Heart left ventricle (tissue), 16 donors: ENCODE measurements around the gene IPP. TPM values are rescaled to one million over a fixed set of nuclear protein-coding genes. Genes with fewer than 3 reads are reported as not detected.

Source experiments
- ATAC-seq, 4 donors: fragments of 200-7000 bp; cut with Tn5 transposase; one replicate each; pipeline ENCODE4 v1.9.1; 2020 to 2022; ENCODE audit warnings: moderate library complexity in 4 of 4, mild to moderate bottlenecking in 3 of 4, moderate number of reproducible peaks in 1 of 4
- DNase-seq, 5 donors: peaks; one replicate each; pipeline ENCODE4 v3.0.0-alpha.2; 2020
- H3K27ac ChIP-seq, 12 donors: fragments of 200-600 bp; sonication (generic) in 4 of 12; one replicate each; pipeline versions ENCODE4 v1.5.0 to v1.8.0; 2016 to 2022; ENCODE audit warnings: mild to moderate bottlenecking in 2 of 12
- H3K27me3 ChIP-seq, 9 donors: fragments of 200-600 bp; sonication (generic) in 2 of 9; one replicate each; pipeline versions ENCODE4 v1.5.1 to v1.8.0; 2016 to 2022; ENCODE audit warnings: mild to moderate bottlenecking in 3 of 9
- H3K36me3 ChIP-seq, 9 donors: fragments of 200-600 bp; sonication (generic) in 2 of 9; one replicate each; pipeline versions ENCODE4 v1.5.0 to v1.8.0; 2018 to 2022; ENCODE audit warnings: mild to moderate bottlenecking in 2 of 9
- H3K4me1 ChIP-seq, 12 donors: fragments of 200-600 bp; sonication (generic) in 4 of 12; one replicate each; pipeline versions ENCODE4 v1.5.0 to v1.8.0; 2016 to 2022; ENCODE audit warnings: mild to moderate bottlenecking in 3 of 12
- H3K4me3 ChIP-seq, 12 donors: fragments of 200-600 bp; sonication (generic) in 4 of 12; one replicate each; pipeline versions ENCODE4 v1.5.0 to v1.8.0; 2017 to 2022; ENCODE audit warnings: mild to moderate bottlenecking in 9 of 12, moderate library complexity in 4 of 12
- H3K9me3 ChIP-seq, 12 donors: fragments of 200-600 bp; sonication (generic) in 4 of 12; one replicate each; pipeline versions ENCODE4 v1.5.0 to v1.8.0; 2016 to 2022; ENCODE audit warnings: mild to moderate bottlenecking in 1 of 12
- CTCF ChIP-seq, 12 donors: fragments of 200-600 bp; sonication (generic) in 4 of 12; IDR thresholded peaks; one replicate each; pipeline versions ENCODE4 v1.5.0 to v1.8.0; 2018 to 2022; ENCODE audit warnings: antibody characterized with exemption in 12 of 12, mild to moderate bottlenecking in 5 of 12
- POLR2A ChIP-seq, 2 donors: fragments of 450-650 bp; IDR thresholded peaks; one replicate each; pipeline ENCODE4 v1.6.1; 2017; ENCODE audit warnings: antibody characterized with exemption in 2 of 2, mild to moderate bottlenecking in 2 of 2, moderate library complexity in 2 of 2
- WGBS, 4 donors: extraction: QIAGEN DNeasy Blood & Tissue Kit in 2 of 4; methylation state at CpG; one replicate each; pipeline versions ENCODE4 v1.1.5 to v1.1.7; 2013 to 2018; 5-methylcytosine and 5-hydroxymethylcytosine counted together
- intact Hi-C, 10 donors: fragments of 100-400 bp; cut with DNase I; formaldehyde crosslinking; loops; one replicate each; pipeline versions ENCODE4 v1.11.1 to v1.14.2; 2022
- polyA plus RNA-seq, 2 donors: library from polyadenylated mRNA; stranded (reverse); fragments of 200-250 nt; gene quantifications; one replicate each; pipeline ENCODE4 v1.2.3, GENCODE V29; 2013
- total RNA-seq, 9 donors: library from RNA; depleted of rRNA in 2 of 9; stranded (reverse); fragments of >200 nt in 2 of 9; fragmentation: NEBNext Ultra II Directional in 3 of 9; extraction: Animal tissue kit (Norgen Biotek cat#: 25700) in 3 of 9; gene quantifications; one replicate each; pipeline versions ENCODE4 v1.1.0 to v1.2.4, GENCODE V29; 2016 to 2023
- donor health status: ischemic (EF 13 %, LVEDD 7.1; RV severe dilation, severe dysfunction).
- donor health status: healthy with polysubstance abuse.
- donor health status: DM: no; HTN: yes; CAD: no.
- donor health status: DM: no; HTN: no; CAD: no.
- donor health status: ischemic (EF 25% LVEDD 6.9; RV normal size, moderate dysfunction).
- donor health status: ischemic (EF 25% LVEDD 5.7; RV mildly dilated, moderate dysfunction).
- donor health status: healthy.
- donor health status: DM: yes; HTN: yes; CAD: no.
- donor health status: ischemic (EF 35%, LVEDD 5.7; RV mildly dilated, moderate dysfunction).
- donor health status: nonischemic (EF 11% LVEDD 7.7; RV severe dilation, severe dysfunction).
- donor health status: DM: yes; HTN: yes; CAD: no.
- donor health status: PGD.
- donor health status: ischemic (EF 29% LVEDD 5.4; RV normal size, mild dysfunction).
- donor health status: nonischemic (EF 23%, LVEDD 6.1; RV moderate dilation, normal function).

IPP gene
- total and polyA plus RNA-seq, 11 donors = 3.6 to 24.7 (median 9.9) TPM

DNA sequence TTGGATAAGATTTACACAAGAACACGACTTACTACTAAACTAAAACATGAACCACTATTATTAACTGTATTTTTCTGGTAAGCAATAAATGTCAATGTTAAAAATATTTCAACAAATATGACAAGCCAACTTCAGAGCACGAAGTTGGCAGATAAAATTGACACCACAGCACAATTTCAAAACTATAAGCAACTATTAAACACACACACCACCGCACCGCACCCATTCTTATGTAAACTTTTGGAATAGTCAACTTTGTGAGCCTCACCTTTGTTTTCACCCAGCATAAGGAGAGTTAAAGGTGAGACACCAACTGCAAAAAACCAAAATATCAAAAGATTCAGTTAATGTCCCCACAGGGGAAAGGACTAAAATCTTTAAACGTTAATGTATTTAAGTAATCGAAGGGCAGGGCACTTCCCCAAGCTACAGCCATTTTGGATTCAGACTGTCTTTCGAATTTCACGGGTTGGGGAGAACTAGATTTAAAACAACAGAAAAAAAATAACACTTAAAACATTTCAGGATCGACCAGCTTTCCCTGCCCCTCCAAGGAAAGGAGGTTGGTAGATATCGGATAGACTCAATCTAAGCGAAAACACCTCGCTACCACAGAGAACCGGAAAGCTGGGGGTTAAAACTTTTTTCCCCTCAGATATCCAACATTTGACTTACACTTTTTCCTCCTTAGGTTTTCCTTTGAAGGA lies 65.0 kb downstream of the IPP start:
- Histone ChIP-seq H3K4me3 (peak overlapping the region; percentile 75 to 99 (median 93)), H3K27ac (peak overlapping the region; percentile 84 to 99 (median 95)), H3K27me3 (no peaks in the 10 kb centered on the region), H3K36me3 (peaks cover 0 to 11% (median 0%) of the 10 kb centered on the region in 9 donors), H3K4me1 (peaks cover 9 to 65% (median 51%) of the 10 kb centered on the region in 12 donors), H3K9me3 (no peaks in the 10 kb centered on the region)
- intact Hi-C loops = loop anchor here in 8 of 10 donors (2.0 to 10.0 kb wide), 10 partner anchors 38 to 447 kb away; partner anchors contain the start of genes NASP (in 6 of the 8), PRDX1 (in 3 of the 8), IPP (in 2 of the 8) and MAST2 (in 2 of the 8)
- WGBS, 4 donors = 0 to 1% (median 1%) methylated on average over 13 of the region's 13 CpGs
- no peak for TF ChIP-seq CTCF (IDR thresholded peaks at IDR 0.05)
- no peak for TF ChIP-seq POLR2A (IDR thresholded peaks at IDR 0.05)
- DNase-seq = no peak
- ATAC-seq = no peak

DNA sequence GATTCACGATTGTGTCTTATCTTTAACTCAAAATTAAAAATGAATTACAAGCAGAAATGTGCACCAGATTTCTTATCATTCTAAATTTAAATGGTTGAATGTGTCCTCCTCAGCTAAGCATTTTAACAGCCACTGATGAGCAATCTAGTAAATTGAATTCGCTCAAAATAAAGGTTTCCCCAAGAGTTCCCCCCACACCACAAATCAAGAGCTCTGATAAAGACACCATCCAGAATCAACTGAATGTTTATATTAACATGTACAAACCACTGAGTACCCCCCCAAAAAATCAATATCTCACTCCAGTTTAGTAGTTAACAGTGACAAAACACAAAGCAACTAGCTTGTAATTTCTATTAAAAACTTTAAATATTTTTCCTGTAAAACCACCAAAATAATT lies 66.1 kb downstream of the IPP start:
- Histone ChIP-seq H3K27ac (no peak overlapping the region), H3K36me3 (peaks cover 0 to under 1% (median 0%) of the 10 kb centered on the region in 9 donors), H3K4me1 (peaks cover 9 to 71% (median 58%) of the 10 kb centered on the region in 12 donors), H3K27me3 (no peaks in the 10 kb centered on the region), H3K4me3 (peak overlapping the region in 9 of 12 donors; percentile 75 to 99 (median 92)), H3K9me3 (no peaks in the 10 kb centered on the region)
- intact Hi-C loops = loop anchor here in 5 of 10 donors (10.0 kb wide), 2 partner anchors 100 to 160 kb away; partner anchors contain the start of genes NASP (in 3 of the 5) and PRDX1 (in 2 of the 5)
- TF ChIP-seq CTCF (IDR thresholded peaks at IDR 0.05) = no peak
- TF ChIP-seq POLR2A (IDR thresholded peaks at IDR 0.05) = no peak
- ATAC-seq (no peak), DNase-seq (no peak)
- 31 to 46% (median 38%) methylated on average over 2 of the region's 2 CpGs for WGBS, 4 donors

DNA sequence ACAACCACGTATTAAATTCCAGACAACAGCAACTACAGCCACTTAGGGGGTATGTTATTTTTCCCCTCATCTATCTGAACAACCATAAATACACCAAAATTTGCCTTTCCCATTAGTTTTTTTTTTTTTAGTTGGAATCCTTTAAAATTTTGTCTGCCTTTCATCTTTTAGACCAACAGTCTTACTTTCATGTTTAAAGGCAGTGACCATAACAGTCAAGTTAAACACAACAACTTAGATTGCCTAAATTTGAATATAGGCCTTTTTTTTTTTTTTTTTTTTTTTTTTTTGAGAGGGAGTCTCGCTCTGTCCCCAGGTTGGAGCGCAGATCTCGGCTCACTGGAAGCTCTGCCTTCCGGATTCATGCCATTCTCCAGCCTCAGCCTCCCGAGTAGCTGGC lies 67.5 kb downstream of the IPP start:
- no peak for DNase-seq
- Histone ChIP-seq H3K36me3 (no peaks in the 10 kb centered on the region), H3K27ac (no peak overlapping the region), H3K9me3 (no peaks in the 10 kb centered on the region), H3K4me1 (peaks cover 12 to 76% (median 65%) of the 10 kb centered on the region in 12 donors), H3K27me3 (no peaks in the 10 kb centered on the region), H3K4me3 (no peak overlapping the region)
- intact Hi-C loops = loop anchor here in 5 of 10 donors (10.0 kb wide), 2 partner anchors 98 to 158 kb away; partner anchors contain the start of genes NASP (in 3 of the 5) and PRDX1 (in 2 of the 5)
- WGBS, 4 donors = 68 to 85% (median 80%) methylated on average over 6 of the region's 6 CpGs
- TF ChIP-seq POLR2A (IDR thresholded peaks at IDR 0.05) (no peak), CTCF (IDR thresholded peaks at IDR 0.05) (no peak)
- no peak for ATAC-seq

DNA sequence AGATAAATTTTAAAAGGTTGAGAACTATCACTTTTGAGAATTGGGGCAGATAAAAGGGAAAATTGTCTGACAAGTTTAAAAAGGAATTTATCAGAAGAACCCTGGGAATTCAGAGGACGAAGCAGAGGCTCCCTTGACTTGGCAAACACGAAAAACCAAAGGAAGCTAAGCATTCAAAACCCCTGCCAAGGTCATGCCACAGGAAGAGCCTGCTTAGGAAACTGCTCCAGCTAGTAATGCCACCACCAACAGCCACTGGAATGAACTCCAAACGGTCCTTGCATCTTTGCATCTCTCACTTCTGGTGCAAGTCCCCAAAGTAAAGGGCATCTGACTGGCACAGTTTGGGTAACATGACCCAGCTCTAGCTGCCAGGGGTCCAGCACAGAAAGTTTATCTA lies 71.3 kb downstream of the IPP start:
- TF ChIP-seq POLR2A (IDR thresholded peaks at IDR 0.05) = no peak
- intact Hi-C loops = no loop called here
- 0 to 6% (median 4%) methylated on average over 3 of the region's 3 CpGs for WGBS, 4 donors
- Histone ChIP-seq H3K27ac (peak overlapping the region in 11 of 12 donors; percentile 36 to 73 (median 67)), H3K36me3 (peaks cover 0 to 5% (median 0%) of the 10 kb centered on the region in 9 donors), H3K4me1 (peaks cover 9 to 100% (median 93%) of the 10 kb centered on the region in 12 donors), H3K9me3 (no peaks in the 10 kb centered on the region), H3K4me3 (peak overlapping the region in 2 of 12 donors; percentile 10 to 13), H3K27me3 (no peaks in the 10 kb centered on the region)
- no peak for DNase-seq
- peak in 3 of 4 donors; percentile 26 to 55 (median 35) for ATAC-seq
